ENCODE results near the gene CITED4. TPM values are rescaled to one million over a fixed set of nuclear protein-coding genes. Genes with fewer than 3 reads are reported as not detected.
A peak's percentile ranks its signal among the peaks of the same experiment; 100 is the strongest.

Gene CITED4
- total RNA-seq, 2 experiments from 2014 or later, result 13.1 to 15.0 TPM

- H3K9me3 Mint-ChIP-seq, result no peaks in the 10 kb centered on the region
- H3K27me3 Mint-ChIP-seq, result no peaks in the 10 kb centered on the region
- ATAC-seq (ENCODE audit: low read depth) (no peak), DNase-seq (no peak)
- H3K27ac Mint-ChIP-seq, result peak overlapping the region; percentile 80
- H3K4me3 Mint-ChIP-seq, result peak overlapping the region; percentile 78
- POLR2A ChIA-PET, result interaction anchor here (0.5 to 2.0 kb wide), 3 partner anchors 13 to 423 kb away, joined by 3 to 8 read pairs (median 6); no protein-coding TSS in a partner anchor
- peaks cover 7% of the 10 kb centered on the region for H3K4me1 Mint-ChIP-seq
- no peaks in the 10 kb centered on the region for H3K36me3 Mint-ChIP-seq
Measured at GRCh38 chr1:40817791-40818263, 44.3 kb downstream of the CITED4 start.

GRCh38 chr1:40815420-40815819 is 46.7 kb downstream of the CITED4 start:
- H3K4me3 Mint-ChIP-seq, result no peak overlapping the region
- no peaks in the 10 kb centered on the region for H3K27me3 Mint-ChIP-seq
- no peaks in the 10 kb centered on the region for H3K36me3 Mint-ChIP-seq
- DNase-seq, result no peak
- no peak overlapping the region for H3K27ac Mint-ChIP-seq
- H3K4me1 Mint-ChIP-seq, result peaks cover 5% of the 10 kb centered on the region
- no peak for ATAC-seq (ENCODE audit: low read depth)
- H3K9me3 Mint-ChIP-seq, result no peaks in the 10 kb centered on the region
- POLR2A ChIA-PET, result interaction anchor here (1.3 kb wide), 1 partner anchor 20 kb away, joined by 4 read pairs; no protein-coding TSS in a partner anchor

Other genes starting within 250 kb of the CITED4 start
- 1 to 10 TPM; 6.9 TPM for gene RIMS3, start 196.7 kb downstream of the CITED4 start, total RNA-seq
- gene NFYC, start 170.7 kb downstream of the CITED4 start, total RNA-seq, result 10 to 100 TPM; 65.0 to 66.6 TPM
- 1 to 10 TPM; 1.2 to 1.5 TPM for gene KCNQ4, start 78.6 kb downstream of the CITED4 start, total RNA-seq
- gene CTPS1, start 117.3 kb upstream of the CITED4 start, total RNA-seq, result 10 to 100 TPM; 45.1 to 47.5 TPM
- under 1 TPM; 0.55 to 0.60 TPM for gene SLFNL1, start 159.4 kb upstream of the CITED4 start, total RNA-seq

Data from activated naive CD8-positive, alpha-beta T cell treated with anti-CD3 and anti-CD28 coated beads, Interleukin-2, amount 10 ng/mL, durations not matched to agents 7 days and 5 days (primary cell).